Subcutaneous abdominal adipose tissue (tissue), 5 donors: ENCODE results near the gene TBC1D22A.

Source experiments
- H3K27ac ChIP-seq: one replicate; pipeline ENCODE4 v1.7.0; 2013; ENCODE audit warnings: low read depth, mild to moderate bottlenecking, inconsistent platforms, low read length, moderate library complexity
- H3K27me3 ChIP-seq, 5 donors: one replicate each; pipeline ENCODE4 v1.7.0; 2013; ENCODE audit warnings: low read length in 5 of 5, inconsistent platforms in 1 of 5; ENCODE audit not compliant: control insufficient read depth in 5 of 5, insufficient read depth in 4 of 5
- H3K36me3 ChIP-seq, 5 donors: one replicate each; pipeline ENCODE4 v1.7.0; 2013; ENCODE audit warnings: low read length in 5 of 5; ENCODE audit not compliant: control insufficient read depth in 5 of 5, insufficient read depth in 5 of 5
- H3K4me1 ChIP-seq, 5 donors: one replicate each; pipeline ENCODE4 v1.7.0; 2013; ENCODE audit warnings: low read length in 5 of 5, mild to moderate bottlenecking in 3 of 5, moderate library complexity in 1 of 5; ENCODE audit not compliant: control insufficient read depth in 5 of 5, insufficient read depth in 5 of 5
- H3K4me3 ChIP-seq, 5 donors: one replicate each; pipeline ENCODE4 v1.7.0; 2013; ENCODE audit warnings: low read length in 5 of 5, low read depth in 1 of 5
- H3K9ac ChIP-seq, 5 donors: one replicate each; pipeline ENCODE4 v1.7.0; 2013; ENCODE audit warnings: low read length in 5 of 5, mild to moderate bottlenecking in 4 of 5, moderate library complexity in 3 of 5
- H3K9me3 ChIP-seq, 5 donors: one replicate each; pipeline ENCODE4 v1.7.0; 2013; ENCODE audit warnings: low read length in 5 of 5; ENCODE audit not compliant: control insufficient read depth in 5 of 5
- donor health status: healthy.
- donor health status: healthy.
- donor health status: healthy.
- donor health status: healthy.
- donor health status: healthy.

TBC1D22A gene

GRCh38 chr22:46869831-46870441, 107.5 kb downstream of the TBC1D22A start:
- Histone ChIP-seq H3K4me1 (no peaks in the 10 kb centered on the region), H3K36me3 (peaks cover 0 to 6% (median 3%) of the 10 kb centered on the region in 5 donors), H3K27me3 (no peaks in the 10 kb centered on the region), H3K9ac (no peak overlapping the region), H3K27ac (no peak overlapping the region), H3K4me3 (no peak overlapping the region), H3K9me3 (peaks cover 0 to 15% (median 4%) of the 10 kb centered on the region in 5 donors)

- H3K9me3 ChIP-seq: peaks cover 0 to 15% (median 4%) of the 10 kb centered on the region in 5 donors
Measured at GRCh38 chr22:46871826-46872225, 109.4 kb downstream of the TBC1D22A start.

GRCh38 chr22:46875089-46875488, 112.6 kb downstream of the TBC1D22A start:
- Histone ChIP-seq H3K9me3 (peaks cover 0 to 15% (median 4%) of the 10 kb centered on the region in 5 donors), H3K4me3 (no peak overlapping the region), H3K9ac (no peak overlapping the region), H3K4me1 (no peaks in the 10 kb centered on the region), H3K27ac (no peak overlapping the region), H3K27me3 (no peaks in the 10 kb centered on the region), H3K36me3 (peaks cover 0 to 6% (median 2%) of the 10 kb centered on the region in 5 donors)

More at GRCh38 chr22:46871826-46872225, 109.4 kb downstream of the TBC1D22A start:
- H3K27ac ChIP-seq: no peak overlapping the region
- H3K4me1 ChIP-seq: no peaks in the 10 kb centered on the region
- H3K27me3 ChIP-seq: no peaks in the 10 kb centered on the region
- no peak overlapping the region for H3K4me3 ChIP-seq
- H3K9ac ChIP-seq: no peak overlapping the region
- peaks cover 0 to 6% (median 0%) of the 10 kb centered on the region in 5 donors for H3K36me3 ChIP-seq

GRCh38 chr22:46876357-46876934, 114.0 kb downstream of the TBC1D22A start:
- Histone ChIP-seq H3K4me3 (no peak overlapping the region), H3K27me3 (no peaks in the 10 kb centered on the region), H3K9me3 (peaks cover 0 to 11% (median 0%) of the 10 kb centered on the region in 5 donors), H3K27ac (no peak overlapping the region), H3K4me1 (no peaks in the 10 kb centered on the region), H3K36me3 (peaks cover 0 to 14% (median 5%) of the 10 kb centered on the region in 5 donors), H3K9ac (no peak overlapping the region)

DNA sequence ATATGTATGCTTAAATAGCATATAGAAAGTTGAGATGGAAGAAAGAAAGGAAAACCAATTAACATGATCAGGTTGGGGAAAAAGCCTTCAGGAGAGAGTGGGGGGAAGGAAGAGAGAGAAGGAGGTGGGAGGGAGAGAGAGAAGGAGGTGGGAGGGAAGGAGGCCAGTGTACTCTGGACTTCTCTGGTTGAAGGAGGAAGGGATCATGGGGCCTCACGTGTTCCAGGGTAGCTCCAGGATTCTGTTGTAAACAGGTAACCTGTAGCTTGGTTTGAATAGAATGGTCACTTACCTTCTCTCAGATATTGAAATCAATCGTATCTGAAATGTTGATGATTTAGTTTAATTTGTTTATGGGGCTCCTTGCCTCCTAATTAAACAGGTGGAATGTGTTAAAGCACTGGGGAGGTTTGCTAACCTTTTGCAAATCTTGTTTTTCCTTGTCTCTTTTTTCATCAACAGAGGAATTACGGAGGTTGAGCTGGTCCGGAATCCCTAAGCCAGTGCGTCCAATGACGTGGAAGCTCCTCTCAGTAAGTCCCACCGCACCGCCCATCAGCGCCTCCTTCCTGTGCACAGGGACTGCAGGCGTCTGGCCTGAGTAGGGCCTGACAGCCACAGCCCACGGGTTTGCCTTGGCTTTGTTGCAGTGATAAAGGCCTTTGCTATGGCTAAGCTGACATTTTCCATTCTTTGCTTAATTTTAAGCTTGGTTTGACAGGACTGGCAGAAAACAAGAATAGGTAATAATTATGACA, 115.9 kb downstream of the TBC1D22A start:
- H3K4me1 ChIP-seq: no peaks in the 10 kb centered on the region
- H3K9ac ChIP-seq: no peak overlapping the region
- no peaks in the 10 kb centered on the region for H3K27me3 ChIP-seq
- peaks cover 0 to 18% (median 8%) of the 10 kb centered on the region in 5 donors for H3K36me3 ChIP-seq
- H3K9me3 ChIP-seq: no peaks in the 10 kb centered on the region
- no peak overlapping the region for H3K4me3 ChIP-seq
- no peak overlapping the region for H3K27ac ChIP-seq

GRCh38 chr22:46879083-46879482, 116.6 kb downstream of the TBC1D22A start:
- H3K9ac ChIP-seq: no peak overlapping the region
- H3K4me1 ChIP-seq: no peaks in the 10 kb centered on the region
- no peak overlapping the region for H3K4me3 ChIP-seq
- H3K9me3 ChIP-seq: no peaks in the 10 kb centered on the region
- H3K36me3 ChIP-seq: peaks cover 0 to 25% (median 11%) of the 10 kb centered on the region in 5 donors
- H3K27me3 ChIP-seq: no peaks in the 10 kb centered on the region
- no peak overlapping the region for H3K27ac ChIP-seq

- H3K36me3 ChIP-seq: peaks cover 0 to 35% (median 23%) of the 10 kb centered on the region in 5 donors
- no peaks in the 10 kb centered on the region for H3K9me3 ChIP-seq
- no peak overlapping the region for H3K9ac ChIP-seq
- no peaks in the 10 kb centered on the region for H3K4me1 ChIP-seq
- H3K4me3 ChIP-seq: no peak overlapping the region
- no peaks in the 10 kb centered on the region for H3K27me3 ChIP-seq
- H3K27ac ChIP-seq: no peak overlapping the region
Measured at GRCh38 chr22:46881373-46882118, 119.1 kb downstream of the TBC1D22A start.

DNA sequence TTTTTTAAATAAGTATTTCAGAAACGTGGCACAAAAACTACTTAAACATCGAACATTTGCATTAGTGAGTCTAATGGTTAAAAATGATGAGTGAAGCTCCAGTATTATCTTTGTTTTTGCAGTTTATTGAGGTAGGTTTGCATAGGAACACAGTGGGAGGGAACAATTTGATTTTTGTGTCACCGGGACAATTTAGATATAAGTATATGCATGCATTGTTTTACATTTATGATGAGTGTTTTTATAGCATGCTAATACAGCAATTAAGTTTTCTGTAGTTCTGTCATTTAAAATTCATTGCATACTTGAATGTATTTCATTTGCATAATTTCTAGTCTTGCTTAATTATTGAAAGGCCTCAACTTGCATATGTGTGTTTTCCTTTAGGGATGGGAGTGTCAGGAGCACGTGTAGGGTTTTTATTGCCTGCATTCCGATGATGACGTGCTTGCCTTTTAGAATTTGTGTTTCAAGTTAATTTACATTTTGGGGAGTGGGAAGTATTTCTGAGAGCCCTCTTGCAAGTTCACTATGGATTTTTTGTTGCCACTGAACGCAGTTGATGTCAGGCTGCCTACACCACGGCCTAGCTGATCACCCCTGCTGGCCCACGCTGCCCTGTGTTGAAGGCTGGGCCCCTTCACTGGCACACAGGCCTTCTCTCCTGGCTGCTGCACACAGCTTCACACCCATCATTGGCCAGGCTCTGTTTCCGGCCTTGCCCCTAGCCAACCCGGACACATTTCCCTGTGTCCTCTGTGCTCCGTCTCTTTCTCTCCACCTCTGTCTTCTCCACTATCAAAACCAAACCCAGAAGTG, 120.9 kb downstream of the TBC1D22A start:
- no peaks in the 10 kb centered on the region for H3K9me3 ChIP-seq
- no peaks in the 10 kb centered on the region for H3K27me3 ChIP-seq
- no peak overlapping the region for H3K4me3 ChIP-seq
- H3K27ac ChIP-seq: no peak overlapping the region
- H3K36me3 ChIP-seq: peaks cover 0 to 45% (median 23%) of the 10 kb centered on the region in 5 donors
- H3K9ac ChIP-seq: no peak overlapping the region
- no peaks in the 10 kb centered on the region for H3K4me1 ChIP-seq

- Histone ChIP-seq H3K27me3 (no peaks in the 10 kb centered on the region), H3K27ac (no peak overlapping the region), H3K9ac (no peak overlapping the region), H3K9me3 (no peaks in the 10 kb centered on the region), H3K4me1 (no peaks in the 10 kb centered on the region), H3K4me3 (no peak overlapping the region), H3K36me3 (peaks cover 0 to 50% (median 23%) of the 10 kb centered on the region in 5 donors)
Measured at GRCh38 chr22:46884365-46884764, 121.9 kb downstream of the TBC1D22A start.
